Stimulated activated CD4-positive, alpha-beta T cell treated with anti-CD3 and anti-CD28 coated beads, Interleukin-12 subunit alpha, Interleukin-12 subunit beta, amount 100 ng/mL, for 48 hours (primary cell): Measurements from ENCODE around the gene MINDY1.
A peak's percentile ranks its signal among the peaks of the same experiment; 100 is the strongest.

Experiments used
- DNase-seq, 3 donors: peaks; one replicate each; pipeline ENCODE4 v3.0.0-alpha.2; 2020; ENCODE audit warnings: low read depth in 2 of 3, low spot score in 1 of 3

Gene MINDY1

DNA sequence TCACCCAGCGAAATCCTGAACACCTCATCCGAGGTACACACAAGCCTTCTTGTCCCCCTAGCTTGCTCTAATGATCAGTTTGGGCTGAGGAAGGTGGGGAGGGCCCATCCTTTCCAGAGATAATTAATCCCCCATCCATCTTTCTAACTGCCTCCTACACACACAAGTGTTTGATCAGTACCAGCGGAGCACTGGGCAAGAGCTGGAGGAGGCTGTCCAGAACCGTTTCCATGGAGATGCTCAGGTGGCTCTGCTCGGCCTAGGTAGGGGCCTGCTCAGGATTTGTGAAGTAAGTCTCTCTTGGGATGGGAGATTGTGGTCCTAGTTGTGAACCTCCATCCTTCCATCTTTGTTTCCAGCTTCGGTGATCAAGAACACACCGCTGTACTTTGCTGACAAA lies 18.8 kb downstream of the MINDY1 start:
- DNase-seq: no peak

DNA sequence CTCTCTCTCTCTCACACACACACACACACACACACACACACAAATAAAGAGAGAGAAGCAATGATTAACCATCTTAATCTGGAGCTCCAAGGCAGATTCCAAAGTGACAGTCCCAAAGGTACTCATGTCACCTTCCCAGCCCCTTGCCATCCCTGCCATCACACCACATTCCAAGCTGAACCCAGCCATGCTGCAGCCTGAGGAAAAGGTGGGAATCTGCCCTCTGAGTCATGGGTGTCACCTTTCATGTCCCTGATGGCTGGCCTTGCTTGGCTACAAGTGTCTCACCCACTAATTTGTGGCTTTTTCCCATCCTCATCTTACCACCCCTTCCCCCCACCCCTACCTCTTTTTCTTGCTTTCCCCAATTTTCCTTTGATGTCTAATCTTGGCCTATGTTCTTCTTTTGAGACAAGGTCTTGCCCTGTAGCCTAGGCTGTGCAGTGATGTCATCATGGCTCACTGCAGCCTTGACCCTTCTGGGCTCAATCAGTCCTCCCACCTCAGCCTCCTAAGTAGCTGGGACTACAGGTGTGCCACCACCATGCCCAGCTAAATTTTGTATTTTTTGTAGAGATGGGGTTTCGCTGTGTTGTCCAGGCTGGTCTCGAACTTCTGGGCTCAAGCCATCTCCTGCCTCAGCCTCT lies 21.4 kb downstream of the MINDY1 start:
- no peak for DNase-seq

DNA sequence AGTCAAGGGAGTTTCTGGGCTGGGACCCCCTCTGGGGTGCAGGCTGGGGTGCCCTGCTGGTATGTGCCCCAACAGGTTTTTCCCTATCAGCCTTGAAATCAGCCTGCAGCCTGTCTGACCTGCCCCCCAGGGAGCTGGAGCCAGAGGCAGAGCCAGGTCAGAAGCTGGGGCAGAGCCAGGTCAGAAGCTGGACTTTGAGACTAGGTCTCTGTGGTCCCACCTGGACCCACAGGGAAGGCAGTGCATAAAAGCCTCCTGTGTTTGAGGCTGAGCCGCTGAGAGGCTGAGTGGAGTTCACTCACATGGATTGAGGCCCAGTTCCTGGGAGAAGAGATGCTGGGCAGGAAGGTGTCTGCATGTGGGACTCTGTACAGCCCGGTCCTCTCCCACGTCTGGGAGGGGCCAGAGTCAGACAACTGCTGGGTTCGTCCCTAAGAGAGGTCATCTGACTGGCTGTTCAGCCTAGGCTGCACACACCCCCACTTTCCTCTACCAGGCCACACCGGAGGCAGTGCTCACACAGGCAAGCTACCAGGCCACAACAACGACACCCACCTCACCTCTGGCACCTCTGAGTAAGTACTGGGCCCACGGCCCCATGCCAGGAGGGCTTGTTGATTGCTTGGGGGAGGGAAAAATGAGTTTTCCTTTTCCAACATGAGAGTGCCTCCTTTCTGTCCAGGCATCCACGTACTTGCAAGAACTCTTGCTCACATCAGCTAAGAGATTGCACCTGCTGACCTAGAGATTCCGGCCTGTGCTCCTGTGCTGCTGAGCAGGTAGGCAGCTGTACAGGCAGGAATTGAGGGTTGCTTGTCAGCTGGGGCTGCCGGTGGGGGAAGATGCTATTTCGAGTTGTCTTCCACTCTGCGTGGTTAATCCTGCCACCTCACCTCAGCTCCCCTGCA lies 24.6 kb downstream of the MINDY1 start, which contains the start of gene ANXA9:
TSS of gene ANXA9 (plus strand) at position 488 of the 908 bp plus-strand sequence. CDS start 814 bp downstream, outside the sequence.
- no peak for DNase-seq

DNA sequence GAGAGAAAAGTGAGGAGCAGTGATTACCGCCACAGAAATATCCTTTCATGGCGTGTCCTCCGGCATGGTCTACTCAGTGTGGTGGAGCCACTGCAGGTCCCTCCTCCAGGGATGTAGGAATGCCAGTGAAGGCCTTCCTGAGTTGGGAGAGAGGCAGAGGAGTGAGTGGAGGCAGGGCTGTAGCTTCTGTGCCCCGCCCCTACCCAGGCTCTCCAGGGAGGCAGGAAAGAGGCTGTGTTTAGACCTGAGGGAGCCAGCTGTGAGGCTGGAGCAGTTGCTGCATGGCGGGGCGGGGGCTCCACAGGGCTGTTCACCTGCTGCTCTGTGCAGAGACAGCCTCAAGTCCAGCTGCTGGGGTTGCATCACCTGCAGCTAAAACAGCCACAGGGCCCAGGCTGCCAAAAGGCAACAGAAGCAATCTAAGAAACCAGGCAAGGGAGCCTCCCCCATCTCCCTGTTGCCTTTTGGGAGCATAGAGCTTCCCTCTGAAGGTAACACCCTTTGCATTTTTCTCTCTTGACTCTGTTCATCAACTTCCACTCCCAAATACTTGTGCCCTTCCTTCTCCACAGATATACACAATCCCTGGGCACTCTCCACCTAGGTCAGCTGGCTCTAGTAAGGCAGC lies 25.4 kb downstream of the MINDY1 start:
- no peak for DNase-seq

- peak; percentile 79 to 95 (median 81) for DNase-seq
These were observed 27.3 kb downstream of the MINDY1 start for GRCh38 chr1:150979092-150980056.

GRCh38 chr1:150976879-150977694 lies 29.6 kb downstream of the MINDY1 start:
- DNase-seq: peak; percentile 61 to 69 (median 66)

GRCh38 chr1:150976401-150976821 lies 30.3 kb downstream of the MINDY1 start:
- no peak for DNase-seq

DNA sequence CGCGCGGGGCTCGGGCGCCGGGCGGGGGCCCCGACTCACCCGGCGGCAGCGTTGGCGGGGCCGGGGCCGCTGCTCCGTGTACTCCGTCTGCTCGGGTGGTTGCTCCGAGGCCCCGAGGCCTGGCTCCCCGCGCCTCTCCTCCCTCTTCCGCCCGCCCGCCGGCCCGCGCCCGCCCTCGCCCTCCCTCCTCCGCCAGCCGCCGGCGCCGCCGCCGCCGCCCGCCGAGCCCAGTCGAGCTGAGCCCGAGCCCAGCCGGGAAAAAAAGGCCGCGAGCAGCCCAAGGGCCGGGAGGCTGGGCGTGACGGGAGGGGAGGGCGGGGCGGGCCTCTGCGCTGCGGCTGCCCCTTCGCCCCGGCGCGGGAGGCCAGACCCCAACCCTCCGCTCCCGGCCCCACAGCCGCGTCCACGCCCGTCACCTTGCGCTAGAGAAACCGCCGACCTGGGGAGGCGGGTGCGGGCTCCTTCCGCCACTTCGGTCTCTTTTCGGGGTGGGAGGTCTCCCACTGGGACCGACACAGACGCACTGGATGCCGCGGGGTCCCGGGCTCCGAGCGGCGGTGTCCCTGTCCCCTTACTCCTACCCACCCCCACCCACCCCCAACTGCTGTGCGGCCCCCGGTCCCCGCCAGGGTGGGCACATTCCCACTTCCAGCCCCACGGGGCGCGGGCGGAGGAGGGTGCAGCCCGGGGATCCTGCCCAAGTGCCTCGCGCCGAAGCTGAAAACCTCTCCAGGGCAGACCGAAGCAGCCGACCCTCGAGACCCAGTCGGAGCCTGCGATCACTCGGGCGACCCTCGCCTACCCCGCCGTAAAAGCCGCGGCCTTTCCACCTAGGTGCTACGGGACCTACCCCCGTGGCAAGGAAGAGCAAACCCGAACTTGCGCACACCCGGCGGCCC lies 31.9 kb downstream of the MINDY1 start, which contains the start of gene CERS2:
TSS of gene CERS2 (minus strand) at position 256 of the 899 bp plus-strand sequence. CDS start 5,745 bp downstream, outside the sequence.
- peak in 2 of 3 donors; percentile 53 to 60 for DNase-seq

DNA sequence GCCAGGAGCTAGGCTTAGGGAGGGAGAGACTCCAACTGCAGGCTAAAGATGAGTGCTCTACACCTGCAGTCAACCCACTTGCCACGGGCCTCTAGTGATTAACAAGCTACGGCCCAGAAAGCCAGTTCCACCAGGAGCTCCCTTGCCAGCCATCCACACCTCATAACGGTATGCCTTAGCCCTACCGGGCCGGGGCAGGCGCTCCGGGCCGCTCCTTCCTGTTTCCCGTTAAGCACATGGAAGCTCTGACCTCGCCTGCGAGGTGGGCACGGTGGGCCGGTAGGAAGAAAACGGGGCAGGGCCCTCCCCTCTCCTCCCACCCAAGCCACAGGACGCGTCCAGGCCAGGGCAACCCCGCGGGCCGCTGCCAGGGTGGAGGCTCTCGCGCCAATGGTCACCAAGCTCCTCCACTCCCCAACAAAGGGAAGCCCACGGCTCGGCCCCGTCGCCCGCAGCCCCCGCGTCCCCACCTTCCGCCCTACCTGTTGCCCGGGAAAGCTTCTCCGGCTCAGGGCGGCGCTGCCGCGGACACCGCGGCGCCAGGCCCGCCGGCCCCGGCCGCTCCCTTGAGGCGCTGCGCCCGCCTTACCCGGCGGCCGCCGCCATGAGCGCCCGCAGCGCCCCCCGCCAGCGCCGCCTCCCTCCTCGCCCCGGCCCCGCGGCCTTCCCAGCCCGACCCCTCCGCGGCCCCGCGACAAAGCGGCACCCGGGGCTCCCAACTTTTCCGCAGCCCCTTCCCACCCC lies 32.7 kb downstream of the MINDY1 start:
- DNase-seq: peak in 1 of 3 donors; percentile 25

DNA sequence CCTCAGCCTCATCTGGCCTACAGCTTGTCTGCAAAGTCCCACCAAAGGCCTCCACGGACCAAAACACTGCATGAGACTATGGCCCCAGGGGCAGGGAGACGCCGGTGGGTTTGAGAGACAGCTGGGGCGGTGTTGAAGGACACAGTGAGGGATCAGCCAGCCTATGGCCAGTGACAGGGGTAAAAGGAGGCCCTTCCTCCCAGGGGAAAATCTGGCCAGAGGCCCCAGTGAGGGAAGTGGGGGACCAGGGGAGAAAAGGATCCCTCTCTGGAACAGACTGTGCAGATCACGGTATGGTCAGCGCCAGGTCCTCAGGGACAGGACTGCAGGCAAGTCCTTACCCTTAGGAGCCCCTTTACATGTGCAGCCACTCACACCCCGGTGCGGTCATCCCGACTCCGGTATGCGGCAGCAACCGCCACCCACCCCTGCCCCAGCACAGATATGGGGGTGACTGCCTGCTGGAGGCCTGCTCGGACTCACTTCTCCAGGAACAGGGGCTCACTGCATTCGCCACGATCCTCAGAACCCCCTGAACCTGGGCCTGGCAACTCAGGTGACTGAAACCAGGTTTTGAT lies 33.4 kb downstream of the MINDY1 start:
- DNase-seq: peak in 1 of 3 donors; percentile 17

DNA sequence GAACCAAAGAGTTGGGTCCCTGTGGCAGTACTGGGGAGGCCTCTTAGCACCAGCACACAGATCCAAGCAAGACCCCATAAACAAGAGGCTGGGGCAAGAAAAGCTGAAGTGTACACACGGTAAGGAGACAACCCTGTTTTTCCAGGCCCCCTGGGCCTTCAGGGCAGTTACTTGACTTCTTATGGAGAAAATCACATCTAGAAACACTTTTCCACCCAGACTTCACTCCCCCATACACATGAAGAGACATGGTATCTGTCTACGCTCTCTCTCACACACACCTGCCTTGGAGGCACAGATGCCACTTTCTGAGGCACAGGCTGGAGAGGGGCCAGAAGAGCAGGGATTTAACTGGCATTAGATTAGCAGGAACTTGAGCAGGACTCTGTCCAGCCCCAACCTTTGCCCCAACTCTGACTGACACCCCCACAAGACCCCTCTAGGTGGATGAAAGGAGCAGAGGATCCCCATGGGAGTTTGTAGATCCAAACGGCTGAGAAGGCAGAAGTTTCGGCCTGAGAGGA lies 34.2 kb downstream of the MINDY1 start:
- DNase-seq: no peak

DNA sequence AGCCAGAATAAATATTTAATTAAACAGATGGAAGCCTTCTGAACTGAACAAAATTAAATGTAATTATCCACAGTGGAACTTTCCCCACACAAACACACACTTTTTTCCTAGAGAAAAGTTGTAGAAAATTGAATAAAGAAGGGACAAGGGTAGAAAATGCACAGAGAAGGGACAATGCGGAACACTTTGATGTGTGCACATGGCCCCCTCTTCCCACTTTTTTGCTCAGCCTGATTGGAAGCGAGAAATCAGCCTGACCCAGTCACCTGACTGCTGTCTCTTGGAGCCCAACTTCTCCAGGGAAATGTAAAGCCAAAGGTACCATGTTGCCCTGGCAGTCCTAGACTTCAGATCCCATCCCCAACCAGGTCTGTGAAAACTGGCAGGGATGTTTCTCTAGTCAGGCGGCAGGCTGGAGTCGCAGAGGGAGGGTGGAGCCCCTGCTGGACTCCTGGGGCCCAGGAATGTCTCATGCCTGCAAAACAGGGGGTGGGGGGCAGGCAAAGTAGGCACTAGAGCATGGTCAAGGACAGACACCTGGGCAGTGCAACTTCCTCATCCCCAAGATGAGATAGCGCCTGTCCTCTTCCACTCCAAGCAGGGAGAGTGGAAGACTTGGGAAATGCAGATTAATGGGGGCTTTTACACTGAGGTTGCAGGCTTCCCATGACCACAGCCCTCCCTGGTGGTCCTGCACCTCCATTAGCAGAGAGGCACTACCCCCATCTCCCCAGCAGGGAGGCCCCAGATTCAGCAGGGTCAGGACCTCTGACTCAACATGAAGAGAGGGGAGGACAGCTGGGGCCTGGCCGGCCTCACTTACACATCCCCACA lies 34.9 kb downstream of the MINDY1 start:
- no peak for DNase-seq

- DNase-seq: no peak
These were observed 35.7 kb downstream of the MINDY1 start for GRCh38 chr1:150970808-150971582.

DNA sequence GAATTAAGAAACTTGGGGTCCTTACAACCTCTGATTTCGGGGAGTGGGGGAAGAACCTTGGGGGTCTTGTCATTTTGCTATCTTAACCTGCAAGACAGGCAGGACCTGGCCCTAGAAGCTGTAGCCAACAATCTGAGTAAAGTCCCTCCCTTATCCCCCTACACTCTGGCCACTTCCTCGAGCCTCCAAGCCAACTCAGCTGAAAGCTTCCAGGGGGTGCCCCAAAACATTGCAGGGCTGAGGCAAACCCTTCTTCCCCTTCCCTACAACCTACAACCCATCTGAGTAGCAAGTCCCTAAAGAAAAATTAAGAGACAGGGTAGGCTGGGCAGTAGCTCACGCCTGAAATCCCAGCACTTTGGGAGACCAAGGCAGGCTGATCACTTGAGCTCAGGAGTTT lies 37.1 kb downstream of the MINDY1 start:
- DNase-seq: no peak

- DNase-seq: no peak
These were observed 38.2 kb downstream of the MINDY1 start for GRCh38 chr1:150968491-150968890.

- no peak for DNase-seq
These were observed 38.8 kb downstream of the MINDY1 start for GRCh38 chr1:150967936-150968335.
